Activated CD8-positive, alpha-beta T cell treated with anti-CD3 and anti-CD28 coated beads, Interleukin-2, amount 10 ng/mL, durations not matched to agents 7 days and 5 days (primary cell): ENCODE results near the gene FCHSD2. TPM values are rescaled to one million over a fixed set of nuclear protein-coding genes. Genes with fewer than 3 reads are reported as not detected.

Experiments
- ATAC-seq: fragments of 150-1000 bp; cut with Tn5 transposase; one replicate; pipeline ENCODE4 v1.10.0; 2021; ENCODE audit warnings: moderate library complexity
- CTCF ChIA-PET: fragments of 350-600 bp; sonication (Branson Sonifier 250); formaldehyde crosslinking; loops from one replicate; lab custom pipeline; 2021; ENCODE audit warnings: antibody characterized with exemption; lab: Charles Lee
- POLR2A ChIA-PET: fragments of 350-600 bp; sonication (Branson Sonifier 250); formaldehyde crosslinking; loops from one replicate; lab custom pipeline; 2021; ENCODE audit warnings: antibody characterized with exemption; lab: Charles Lee
- DNase-seq: peaks from one replicate; pipeline ENCODE4 v3.0.0-alpha.2; 2020
- H3K27ac Mint-ChIP-seq: one replicate; pipeline ENCODE4 v1.8.0; 2021; ENCODE audit warnings: mild to moderate bottlenecking, mixed read lengths
- H3K27me3 Mint-ChIP-seq: one replicate; pipeline ENCODE4 v1.8.0; 2021; ENCODE audit warnings: low read depth, mixed read lengths
- H3K36me3 Mint-ChIP-seq: one replicate; pipeline ENCODE4 v1.8.0; 2021; ENCODE audit warnings: low read depth, mixed read lengths
- H3K4me1 Mint-ChIP-seq: one replicate; pipeline ENCODE4 v1.8.0; 2021; ENCODE audit warnings: low read depth, mixed read lengths
- H3K4me3 Mint-ChIP-seq: one replicate; pipeline ENCODE4 v1.8.0; 2021; ENCODE audit warnings: mild to moderate bottlenecking, mixed read lengths
- H3K9me3 Mint-ChIP-seq: one replicate; pipeline ENCODE4 v1.8.0; 2022; ENCODE audit warnings: mixed read lengths; ENCODE audit not compliant: insufficient read depth
- total RNA-seq, 2 experiments: library from RNA; stranded (reverse); gene quantifications; one replicate each; pipeline ENCODE4 v1.2.3, GENCODE V29; 2021

FCHSD2 gene
- total RNA-seq, 2 experiments from 2014 or later, result 49.6 to 51.8 TPM

DNA sequence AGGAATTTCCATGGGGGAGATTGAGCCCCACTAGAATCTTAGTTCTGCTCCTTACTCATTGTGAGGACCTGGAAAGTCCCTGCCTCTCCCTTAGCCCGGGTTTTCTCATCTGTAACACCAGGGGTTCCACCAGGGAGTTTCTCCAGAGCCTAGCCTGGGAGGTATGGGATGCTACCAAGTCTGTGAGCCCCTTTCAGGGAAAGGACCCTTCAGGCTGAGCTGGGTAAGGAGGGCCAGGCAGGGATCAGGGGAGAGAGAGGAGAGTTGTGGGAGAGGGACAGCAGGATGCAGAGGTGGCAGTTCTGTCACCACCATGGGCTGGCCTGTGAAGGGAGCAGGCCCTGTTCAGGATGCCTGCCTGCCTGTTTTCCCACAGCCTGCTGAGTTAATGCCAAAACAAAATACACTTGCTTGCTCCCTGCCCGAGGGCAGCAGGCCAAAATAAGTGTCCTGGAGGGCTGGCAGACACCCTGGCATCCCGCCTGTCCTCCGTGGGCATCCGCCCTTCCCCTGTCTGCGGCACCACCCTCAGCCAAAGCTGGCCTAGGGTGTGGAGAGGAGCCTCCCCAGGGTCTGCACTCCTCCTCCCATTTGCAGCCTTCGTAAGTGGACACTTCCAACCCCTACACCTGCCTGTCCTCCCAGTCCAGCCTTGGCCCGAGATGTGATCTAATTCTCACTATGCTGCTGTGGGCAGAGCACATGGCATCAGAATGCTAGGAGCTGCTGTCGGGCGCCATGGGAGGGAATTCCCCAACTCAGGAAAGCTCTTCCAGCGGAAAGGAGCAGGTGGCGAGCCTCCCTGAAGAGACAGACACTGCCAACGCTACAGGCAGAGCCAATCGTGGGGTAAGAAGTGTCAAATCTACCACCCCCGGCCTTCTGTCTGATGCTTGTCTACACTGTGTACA is 5.9 kb upstream of the FCHSD2 start:
- ATAC-seq (no peak), DNase-seq (no peak)
- POLR2A ChIA-PET, result no interaction called here
- Mint-ChIP-seq H3K4me1 (peaks cover 84% of the 10 kb centered on the region), H3K27ac (no peak overlapping the region), H3K9me3 (no peaks in the 10 kb centered on the region), H3K27me3 (no peaks in the 10 kb centered on the region), H3K4me3 (no peak overlapping the region), H3K36me3 (no peaks in the 10 kb centered on the region)
- CTCF ChIA-PET, result no interaction called here

DNA sequence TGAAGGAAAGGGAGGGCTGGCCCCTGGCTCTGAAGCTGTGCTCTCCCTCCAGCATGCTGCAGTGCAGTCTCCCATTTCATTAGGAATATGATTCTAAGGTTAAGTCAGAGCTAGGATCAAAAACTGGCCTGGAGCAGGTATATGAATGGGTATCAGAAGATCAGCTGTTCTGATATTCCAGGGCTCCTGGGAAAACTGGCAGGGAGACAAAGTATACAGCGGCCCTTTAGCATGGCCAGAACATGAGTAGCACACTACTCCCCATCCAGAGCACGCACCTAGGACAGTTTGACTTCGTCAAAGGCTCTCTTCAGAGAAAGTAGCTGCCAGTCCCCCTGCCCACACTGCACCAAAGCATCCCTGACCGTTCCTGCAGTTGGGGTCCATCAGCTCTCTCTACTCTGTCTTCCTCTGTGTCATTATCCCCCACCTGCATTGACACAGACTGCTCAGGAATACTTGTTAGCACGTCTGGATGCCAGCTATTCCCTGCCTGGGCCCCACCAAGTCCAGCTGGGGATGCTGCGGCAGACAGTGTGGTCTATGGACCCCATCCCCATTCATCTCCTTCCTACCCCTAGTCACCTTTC is 4.0 kb upstream of the FCHSD2 start:
- Mint-ChIP-seq H3K27ac (peak overlapping the region; percentile 33), H3K9me3 (no peaks in the 10 kb centered on the region), H3K36me3 (peaks cover 3% of the 10 kb centered on the region), H3K4me1 (peaks cover 68% of the 10 kb centered on the region), H3K27me3 (no peaks in the 10 kb centered on the region), H3K4me3 (no peak overlapping the region)
- DNase-seq, result no peak
- ChIA-PET POLR2A (interaction anchor here (0.6 to 1.2 kb wide), 3 partner anchors 7 to 359 kb away, joined by 3 read pairs; partner anchors contain the start of gene ATG16L2), CTCF (interaction anchor here (1.0 to 2.1 kb wide), 4 partner anchors 11 to 421 kb away, joined by 3 to 14 read pairs (median 5); no protein-coding TSS in a partner anchor)
- ATAC-seq, result no peak

GRCh38 chr11:73143126-73143838 is 1.2 kb upstream of the FCHSD2 start:
- DNase-seq, result no peak
- H3K36me3 Mint-ChIP-seq, result peaks cover 25% of the 10 kb centered on the region
- peak overlapping the region; percentile 87 for H3K4me3 Mint-ChIP-seq
- ATAC-seq, result peak; percentile 4
- CTCF ChIA-PET, result interaction anchor here (0.6 to 8.6 kb wide), 19 partner anchors 9 to 593 kb away, joined by 3 to 124 read pairs (median 4); partner anchors contain the start of gene STARD10
- no peaks in the 10 kb centered on the region for H3K27me3 Mint-ChIP-seq
- peaks cover 64% of the 10 kb centered on the region for H3K4me1 Mint-ChIP-seq
- no peaks in the 10 kb centered on the region for H3K9me3 Mint-ChIP-seq
- POLR2A ChIA-PET, result interaction anchor here (0.6 to 2.5 kb wide), 9 partner anchors 9 to 329 kb away, joined by 3 to 83 read pairs (median 7); partner anchors contain the start of gene ATG16L2
- H3K27ac Mint-ChIP-seq, result peak overlapping the region; percentile 100

GRCh38 chr11:73141309-73142127 is 600 bp downstream of the FCHSD2 start:
- peak overlapping the region; percentile 94 for H3K27ac Mint-ChIP-seq
- no peaks in the 10 kb centered on the region for H3K9me3 Mint-ChIP-seq
- ChIA-PET CTCF (interaction anchor here (1.0 to 8.6 kb wide), 15 partner anchors 11 to 416 kb away, joined by 3 to 124 read pairs (median 5); no protein-coding TSS in a partner anchor), POLR2A (interaction anchor here (0.7 to 2.5 kb wide), 8 partner anchors 9 to 330 kb away, joined by 3 to 83 read pairs (median 11); partner anchors contain the start of gene ATG16L2)
- peak; percentile 52 for ATAC-seq
- peaks cover 38% of the 10 kb centered on the region for H3K36me3 Mint-ChIP-seq
- H3K4me3 Mint-ChIP-seq, result peak overlapping the region; percentile 92
- DNase-seq, result peak; percentile 71
- H3K4me1 Mint-ChIP-seq, result peaks cover 58% of the 10 kb centered on the region
- H3K27me3 Mint-ChIP-seq, result no peaks in the 10 kb centered on the region

DNA sequence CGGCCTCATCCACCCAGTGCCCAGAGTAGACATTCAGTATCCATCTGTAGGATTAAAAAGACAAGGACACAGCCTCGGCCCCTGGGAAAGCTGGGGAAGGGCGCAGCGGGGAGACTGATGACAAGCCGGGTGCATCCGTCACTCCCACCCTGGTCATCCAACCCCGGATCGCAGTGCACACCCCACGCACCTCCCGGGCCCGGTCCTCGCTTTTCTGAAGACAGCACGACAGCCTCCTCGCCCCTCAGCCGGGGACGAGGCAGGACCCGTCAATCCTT is 1.1 kb downstream of the FCHSD2 start:
- ATAC-seq, result no peak
- DNase-seq, result peak; percentile 45
- Mint-ChIP-seq H3K9me3 (no peaks in the 10 kb centered on the region), H3K4me3 (peak overlapping the region; percentile 92), H3K27me3 (no peaks in the 10 kb centered on the region), H3K36me3 (peaks cover 42% of the 10 kb centered on the region), H3K27ac (peak overlapping the region; percentile 94), H3K4me1 (peaks cover 57% of the 10 kb centered on the region)
- ChIA-PET CTCF (interaction anchor here (1.2 to 8.6 kb wide), 2 partner anchors 38 to 416 kb away, joined by 5 to 124 read pairs; no protein-coding TSS in a partner anchor), POLR2A (interaction anchor here (0.7 kb wide), 1 partner anchor 36 kb away, joined by 3 read pairs; no protein-coding TSS in a partner anchor)

- Mint-ChIP-seq H3K27me3 (no peaks in the 10 kb centered on the region), H3K27ac (peak overlapping the region; percentile 94), H3K4me1 (peaks cover 61% of the 10 kb centered on the region), H3K4me3 (peak overlapping the region; percentile 92), H3K36me3 (peaks cover 44% of the 10 kb centered on the region), H3K9me3 (no peaks in the 10 kb centered on the region)
- no peak for ATAC-seq
- ChIA-PET POLR2A (no interaction called here), CTCF (interaction anchor here (1.2 to 8.6 kb wide), 3 partner anchors 38 to 415 kb away, joined by 3 to 124 read pairs (median 5); no protein-coding TSS in a partner anchor)
- peak; percentile 35 for DNase-seq
Measured at GRCh38 chr11:73140213-73141030, 1.7 kb downstream of the FCHSD2 start.

DNA sequence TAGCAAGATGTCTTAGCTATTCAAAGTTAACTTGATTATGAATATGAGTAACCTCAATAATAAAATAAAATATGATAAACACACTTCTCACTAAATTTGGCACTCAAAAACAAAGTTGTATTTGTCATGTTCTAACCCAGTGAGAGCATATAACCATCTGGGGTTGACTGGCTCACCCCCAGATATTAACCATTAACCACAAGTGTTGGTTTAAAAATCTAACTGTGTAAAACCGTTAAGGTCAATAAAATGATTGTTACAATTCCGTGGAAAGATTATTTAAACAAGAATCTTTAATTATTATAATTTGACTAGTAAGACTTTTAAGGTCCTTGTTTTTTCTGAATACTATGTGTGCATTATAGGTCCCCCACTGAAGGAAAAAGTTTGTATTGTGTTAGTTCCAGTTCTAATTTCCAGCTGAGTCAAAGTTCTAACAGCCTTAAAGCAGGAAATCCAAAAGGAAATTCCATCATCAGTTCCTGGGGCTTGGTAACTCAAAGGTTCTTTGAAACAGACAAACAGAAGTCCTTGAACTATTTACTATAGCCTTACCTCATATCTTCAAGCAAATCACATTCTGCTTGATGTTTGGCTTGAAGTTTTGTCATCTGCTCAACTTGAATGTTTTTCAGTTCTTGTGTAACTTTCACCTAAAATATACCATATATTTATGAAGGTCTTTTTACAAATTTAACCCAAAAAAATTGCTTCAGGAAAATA is 2.5 kb downstream of the FCHSD2 start:
- H3K4me3 Mint-ChIP-seq, result peak overlapping the region; percentile 92
- peaks cover 46% of the 10 kb centered on the region for H3K36me3 Mint-ChIP-seq
- no peak for ATAC-seq
- CTCF ChIA-PET, result interaction anchor here (0.7 to 8.6 kb wide), 3 partner anchors 39 to 308 kb away, joined by 3 to 124 read pairs (median 3); no protein-coding TSS in a partner anchor
- H3K9me3 Mint-ChIP-seq, result no peaks in the 10 kb centered on the region
- H3K27me3 Mint-ChIP-seq, result no peaks in the 10 kb centered on the region
- H3K4me1 Mint-ChIP-seq, result peaks cover 59% of the 10 kb centered on the region
- POLR2A ChIA-PET, result no interaction called here
- DNase-seq, result no peak
- H3K27ac Mint-ChIP-seq, result no peak overlapping the region

- CTCF ChIA-PET, result interaction anchor here (0.7 to 8.6 kb wide), 7 partner anchors 11 to 214 kb away, joined by 3 to 124 read pairs (median 4); no protein-coding TSS in a partner anchor
- no peak for DNase-seq
- Mint-ChIP-seq H3K4me3 (no peak overlapping the region), H3K27ac (no peak overlapping the region), H3K27me3 (no peaks in the 10 kb centered on the region), H3K9me3 (no peaks in the 10 kb centered on the region), H3K4me1 (peaks cover 44% of the 10 kb centered on the region), H3K36me3 (peaks cover 62% of the 10 kb centered on the region)
- ATAC-seq, result no peak
- POLR2A ChIA-PET, result interaction anchor here (0.6 to 1.1 kb wide), 2 partner anchors 12 to 299 kb away, joined by 3 read pairs; no protein-coding TSS in a partner anchor
Measured at GRCh38 chr11:73137944-73138274, 4.2 kb downstream of the FCHSD2 start.

DNA sequence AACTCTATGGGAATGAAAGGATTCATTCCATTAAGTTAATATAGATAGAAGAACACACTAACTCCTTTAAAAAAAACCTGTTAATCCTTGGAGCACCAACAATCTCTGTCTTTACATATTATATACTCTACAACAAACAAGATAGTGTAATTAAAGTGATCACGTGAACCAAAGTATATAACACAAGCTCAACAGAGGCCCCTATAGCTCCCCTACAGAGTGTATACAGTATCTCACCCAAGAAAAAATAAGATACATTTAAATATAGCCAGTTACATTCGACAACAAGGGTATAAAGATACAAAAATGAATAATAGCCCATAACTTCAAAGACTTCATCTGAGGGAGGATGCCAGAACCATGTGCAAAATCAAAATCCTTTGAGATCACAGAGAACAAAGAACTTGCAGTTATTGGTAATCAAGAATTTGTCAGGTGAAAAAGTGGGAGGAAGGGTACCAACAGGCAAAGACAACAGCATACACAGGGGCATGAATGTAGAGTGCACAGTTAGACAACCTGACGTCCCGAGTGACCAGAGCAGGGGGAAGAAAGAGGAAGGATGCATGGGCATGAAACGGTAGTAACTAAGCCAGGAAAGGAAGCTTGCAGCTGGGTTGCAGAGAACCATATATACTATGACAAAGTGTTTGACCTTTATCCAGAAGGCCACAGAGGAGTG is 4.7 kb downstream of the FCHSD2 start:
- H3K36me3 Mint-ChIP-seq, result peaks cover 65% of the 10 kb centered on the region
- ATAC-seq (no peak), DNase-seq (no peak)
- POLR2A ChIA-PET, result interaction anchor here (0.6 to 1.1 kb wide), 2 partner anchors 12 to 298 kb away, joined by 3 read pairs; no protein-coding TSS in a partner anchor
- peaks cover 42% of the 10 kb centered on the region for H3K4me1 Mint-ChIP-seq
- no peak overlapping the region for H3K4me3 Mint-ChIP-seq
- H3K27me3 Mint-ChIP-seq, result no peaks in the 10 kb centered on the region
- no peaks in the 10 kb centered on the region for H3K9me3 Mint-ChIP-seq
- CTCF ChIA-PET, result interaction anchor here (0.6 to 8.6 kb wide), 8 partner anchors 10 to 213 kb away, joined by 3 to 124 read pairs (median 4); no protein-coding TSS in a partner anchor
- no peak overlapping the region for H3K27ac Mint-ChIP-seq
